Activated CD4-positive, alpha-beta T cell treated with anti-CD3 and anti-CD28 coated beads for 4 hours (primary cell): ENCODE results near the gene KLHDC7B.
A peak's percentile ranks its signal among the peaks of the same experiment; 100 is the strongest.
"Not testable (repeated sequence)": the region's sequence is repeated elsewhere in the genome, so short reads cannot be mapped to it uniquely, and the experiment has no call there.

ENCODE experiments used
- DNase-seq, 2 donors: peaks; one replicate each; pipeline ENCODE4 v3.0.0-alpha.2; 2020

The KLHDC7B gene

GRCh38 chr22:50517495-50518260 is 28.0 kb upstream of the KLHDC7B start:
- no peak for DNase-seq

- DNase-seq: no peak
These were observed 27.1 kb upstream of the KLHDC7B start for GRCh38 chr22:50518606-50519005.

GRCh38 chr22:50519151-50519550 is 26.5 kb upstream of the KLHDC7B start:
- DNase-seq: no peak

- not testable (repeated sequence) for DNase-seq
These were observed 25.5 kb upstream of the KLHDC7B start for GRCh38 chr22:50520184-50520583.

GRCh38 chr22:50520826-50521453 is 24.8 kb upstream of the KLHDC7B start:
- DNase-seq: no peak

GRCh38 chr22:50521710-50522109 is 24.0 kb upstream of the KLHDC7B start:
- no peak for DNase-seq

GRCh38 chr22:50522208-50522805 is 23.4 kb upstream of the KLHDC7B start:
- no peak for DNase-seq

GRCh38 chr22:50522806-50523438 is 22.8 kb upstream of the KLHDC7B start:
- no peak for DNase-seq

GRCh38 chr22:50523458-50523805 is 22.3 kb upstream of the KLHDC7B start:
- no peak for DNase-seq

- DNase-seq: no peak
These were observed 21.7 kb upstream of the KLHDC7B start for GRCh38 chr22:50523806-50524675.

- DNase-seq: no peak
These were observed 21.0 kb upstream of the KLHDC7B start for GRCh38 chr22:50524676-50525103.

- DNase-seq: peak; percentile 98 to 99
These were observed 20.4 kb upstream of the KLHDC7B start, which contains the start of gene SCO2 for GRCh38 chr22:50525104-50525857. SCO2 (minus strand) TSS chr22:50525598; CDS start chr22:50524411, 1,187 bp downstream.

GRCh38 chr22:50525858-50526107 is 19.9 kb upstream of the KLHDC7B start:
- no peak for DNase-seq

- peak; percentile 84 to 88 for DNase-seq
These were observed 19.4 kb upstream of the KLHDC7B start for GRCh38 chr22:50526108-50526833.

GRCh38 chr22:50526834-50527801 is 18.6 kb upstream of the KLHDC7B start:
- DNase-seq: peak in 1 of 2 donors; percentile 43

GRCh38 chr22:50527921-50528681 is 17.6 kb upstream of the KLHDC7B start:
- no peak for DNase-seq

- DNase-seq: no peak
These were observed 16.9 kb upstream of the KLHDC7B start for GRCh38 chr22:50528682-50529415.

GRCh38 chr22:50529416-50529896 is 16.2 kb upstream of the KLHDC7B start:
- DNase-seq: no peak
